SK-N-MC (cell line): Measurements from ENCODE around the gene PRAMEF11.

Source experiments
- EZH2 ChIP-seq: fragments of 200-600 bp; sonication (generic); IDR thresholded peaks from one replicate; pipeline ENCODE4 v1.6.1; 2017; ENCODE audit warnings: antibody characterized with exemption
- POLR2AphosphoS5 ChIP-seq: IDR thresholded peaks from 2 replicates; pipeline ENCODE4 v1.6.1; 2012; ENCODE audit warnings: mild to moderate bottlenecking, low read depth, low read length, borderline replicate concordance

DNA sequence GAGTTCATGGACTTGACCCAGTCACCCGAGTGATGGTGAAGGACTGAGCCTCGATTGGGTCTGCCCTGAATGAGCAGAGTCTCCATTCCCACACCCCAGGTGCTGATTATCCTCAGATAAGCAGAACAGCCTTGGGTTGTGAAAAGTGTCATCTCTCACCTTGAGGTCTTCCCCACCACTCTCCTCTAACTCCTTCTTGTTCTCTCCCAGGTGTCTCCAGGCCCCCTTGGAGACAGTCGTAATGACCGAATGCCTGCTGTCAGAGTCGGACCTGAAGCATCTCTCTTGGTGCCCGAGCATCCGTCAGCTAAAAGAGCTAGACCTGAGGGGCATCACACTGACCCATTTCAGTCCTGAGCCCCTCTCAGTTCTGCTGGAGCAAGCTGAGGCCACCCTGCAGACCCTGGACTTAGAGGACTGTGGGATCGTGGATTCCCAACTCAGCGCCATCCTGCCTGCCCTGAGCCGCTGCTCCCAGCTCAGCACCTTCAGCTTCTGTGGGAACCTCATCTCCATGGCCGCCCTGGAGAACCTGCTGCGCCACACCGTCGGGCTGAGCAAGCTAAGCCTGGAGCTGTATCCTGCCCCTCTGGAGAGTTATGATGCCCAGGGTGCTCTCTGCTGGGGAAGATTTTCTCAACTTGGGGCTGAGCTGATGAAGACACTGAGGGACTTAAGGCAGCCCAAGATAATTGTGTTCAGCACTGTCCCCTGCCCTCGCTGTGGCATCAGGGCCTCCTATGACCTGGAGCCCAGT is 54.2 kb downstream of the PRAMEF11 start:
- no peak for TF ChIP-seq EZH2
- TF ChIP-seq POLR2AphosphoS5, result no peak
